ENCODE measurements around the gene FMO1.

The FMO1 gene

GRCh38 chr1:171313319-171313834, 65.1 kb downstream of the FMO1 start:
- H3K4me3 ChIP-seq (ENCODE audit: low read depth, low read length) = no peak overlapping the region
- TF ChIP-seq, protein P1, sequence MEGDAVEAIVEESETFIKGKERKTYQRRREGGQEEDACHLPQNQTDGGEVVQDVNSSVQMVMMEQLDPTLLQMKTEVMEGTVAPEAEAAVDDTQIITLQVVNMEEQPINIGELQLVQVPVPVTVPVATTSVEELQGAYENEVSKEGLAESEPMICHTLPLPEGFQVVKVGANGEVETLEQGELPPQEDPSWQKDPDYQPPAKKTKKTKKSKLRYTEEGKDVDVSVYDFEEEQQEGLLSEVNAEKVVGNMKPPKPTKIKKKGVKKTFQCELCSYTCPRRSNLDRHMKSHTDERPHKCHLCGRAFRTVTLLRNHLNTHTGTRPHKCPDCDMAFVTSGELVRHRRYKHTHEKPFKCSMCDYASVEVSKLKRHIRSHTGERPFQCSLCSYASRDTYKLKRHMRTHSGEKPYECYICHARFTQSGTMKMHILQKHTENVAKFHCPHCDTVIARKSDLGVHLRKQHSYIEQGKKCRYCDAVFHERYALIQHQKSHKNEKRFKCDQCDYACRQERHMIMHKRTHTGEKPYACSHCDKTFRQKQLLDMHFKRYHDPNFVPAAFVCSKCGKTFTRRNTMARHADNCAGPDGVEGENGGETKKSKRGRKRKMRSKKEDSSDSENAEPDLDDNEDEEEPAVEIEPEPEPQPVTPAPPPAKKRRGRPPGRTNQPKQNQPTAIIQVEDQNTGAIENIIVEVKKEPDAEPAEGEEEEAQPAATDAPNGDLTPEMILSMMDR (conservative IDR thresholded peaks at IDR 0.05; ENCODE audit: low read depth, low read length) = no peak
- DNase-seq (ENCODE audit: low read depth) = no peak

- peak within 1 kb of the TSS; percentile 31 for H3K4me3 ChIP-seq (ENCODE audit: low read depth, low read length)
- TF ChIP-seq, protein P1 (conservative IDR thresholded peaks at IDR 0.05; ENCODE audit: low read depth, low read length) = peak; percentile 85
- DNase-seq (ENCODE audit: low read depth) = peak; percentile 100
Observed at GRCh38 chr1:171313835-171314320, 65.6 kb downstream of the FMO1 start, which contains the start of gene FMO4. TSS of gene FMO4 (plus strand) at chr1:171314183. CDS start at chr1:171319826, 5,643 bp downstream.

GRCh38 chr1:171329251-171329650, 81.0 kb downstream of the FMO1 start:
- DNase-seq (ENCODE audit: low read depth) = no peak
- no peak overlapping the region for H3K4me3 ChIP-seq (ENCODE audit: low read depth, low read length)
- TF ChIP-seq, protein P1 (conservative IDR thresholded peaks at IDR 0.05; ENCODE audit: low read depth, low read length) = no peak

GRCh38 chr1:171334024-171334640, 85.8 kb downstream of the FMO1 start:
- H3K4me3 ChIP-seq (ENCODE audit: low read depth, low read length) = no peak overlapping the region
- TF ChIP-seq, protein P1 (conservative IDR thresholded peaks at IDR 0.05; ENCODE audit: low read depth, low read length) = no peak

More at GRCh38 chr1:171334024-171334640, 85.8 kb downstream of the FMO1 start:
- DNase-seq (ENCODE audit: low read depth) = no peak
